NT2/D1 (cell line): Measurements from ENCODE around the gene NT5C2.

ENCODE experiments used
- SUZ12 ChIP-seq: IDR thresholded peaks from 2 replicates; pipeline ENCODE4 v1.6.1; 2011; ENCODE audit not compliant: insufficient read length, insufficient read depth; ENCODE audit errors: extremely low read depth
- YY1 ChIP-seq: IDR thresholded peaks from 2 replicates; pipeline ENCODE4 v1.6.1; 2011; ENCODE audit not compliant: insufficient read length, insufficient read depth
- ZNF274 ChIP-seq: IDR thresholded peaks from 2 replicates; pipeline ENCODE4 v1.6.1; 2011; ENCODE audit warnings: mild to moderate bottlenecking, low read depth, low read length

GRCh38 chr10:103224133-103224532, 31.1 kb upstream of the NT5C2 start:
- TF ChIP-seq ZNF274 (no peak), YY1 (no peak), SUZ12 (no peak)
